GM19099 (cell line): ENCODE results near the gene TCEANC2.

Experiments
- POLR2A ChIP-seq: IDR thresholded peaks from 3 replicates; pipeline ENCODE4 v1.6.1; 2011; ENCODE audit warnings: low read depth; ENCODE audit not compliant: insufficient read length; ENCODE audit errors: extremely low read depth

Gene TCEANC2

DNA sequence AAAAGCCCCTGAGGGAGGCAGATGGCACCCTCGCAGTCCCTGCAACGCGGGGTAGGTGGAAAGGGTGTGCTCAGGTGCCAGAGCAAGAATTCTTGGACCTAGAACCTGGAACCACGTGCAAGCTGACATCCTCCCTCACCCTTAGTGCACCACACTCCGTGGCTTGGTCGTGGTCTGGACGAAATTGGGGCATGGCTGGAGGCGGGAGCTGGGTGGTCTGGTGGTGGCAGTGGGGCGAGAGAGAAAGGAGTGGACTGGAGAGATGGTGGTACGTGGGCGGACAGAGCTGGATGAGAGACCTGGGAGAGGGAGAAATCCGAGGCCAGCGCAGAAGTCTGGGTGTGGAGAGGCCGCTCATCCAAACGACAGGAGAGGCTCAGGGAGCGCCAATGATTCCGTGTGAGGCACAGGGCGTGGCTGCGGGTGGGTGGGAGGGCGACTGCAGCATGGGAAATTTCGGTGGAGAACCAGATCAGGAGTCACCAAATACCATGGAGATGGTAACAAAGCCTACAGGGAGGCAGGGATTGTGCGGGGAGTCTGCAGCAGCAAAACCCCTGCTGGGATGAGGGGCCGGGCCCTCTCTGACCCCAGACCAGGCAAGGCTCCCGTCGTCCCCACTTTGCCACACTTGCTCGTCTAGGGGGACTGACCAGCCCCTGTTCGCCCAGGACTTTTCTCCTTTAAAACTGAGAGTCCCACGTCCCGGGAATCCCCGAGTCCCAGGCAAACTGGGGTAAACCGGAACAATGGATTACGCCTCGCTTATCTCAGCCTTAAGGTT is 67.5 kb downstream of the TCEANC2 start:
- no peak for TF ChIP-seq POLR2A

DNA sequence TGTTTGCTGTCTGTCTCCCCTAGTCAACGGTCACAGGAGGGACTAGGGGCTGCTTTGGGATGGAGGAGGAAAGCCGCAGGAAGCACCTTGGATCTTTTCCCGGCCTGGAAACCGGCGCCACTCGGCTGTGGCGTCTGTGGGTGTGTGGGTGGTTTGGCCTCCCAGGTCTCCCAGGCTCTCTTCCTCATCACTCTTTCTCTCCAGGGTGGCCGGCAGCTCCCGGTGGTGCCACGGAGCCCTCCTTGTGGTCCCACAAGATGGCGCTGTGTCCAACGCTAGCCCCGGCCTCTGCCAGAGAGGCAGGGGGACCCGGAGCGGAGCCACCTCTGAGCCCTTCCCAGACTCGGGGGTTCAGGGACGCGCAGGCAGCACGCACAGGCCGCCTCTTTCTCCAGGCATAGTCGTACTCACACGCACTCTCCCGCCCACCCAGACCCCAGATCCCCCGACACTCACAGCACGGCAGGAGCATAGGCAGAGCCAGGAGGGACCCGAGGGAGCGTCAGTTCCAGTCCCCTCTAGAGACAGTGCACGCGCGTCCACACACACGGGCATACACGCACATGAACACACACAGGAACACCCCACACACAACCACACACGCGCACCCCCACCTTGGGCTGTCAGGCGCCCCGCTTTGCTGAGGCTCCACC is 68.2 kb downstream of the TCEANC2 start:
- no peak for TF ChIP-seq POLR2A

DNA sequence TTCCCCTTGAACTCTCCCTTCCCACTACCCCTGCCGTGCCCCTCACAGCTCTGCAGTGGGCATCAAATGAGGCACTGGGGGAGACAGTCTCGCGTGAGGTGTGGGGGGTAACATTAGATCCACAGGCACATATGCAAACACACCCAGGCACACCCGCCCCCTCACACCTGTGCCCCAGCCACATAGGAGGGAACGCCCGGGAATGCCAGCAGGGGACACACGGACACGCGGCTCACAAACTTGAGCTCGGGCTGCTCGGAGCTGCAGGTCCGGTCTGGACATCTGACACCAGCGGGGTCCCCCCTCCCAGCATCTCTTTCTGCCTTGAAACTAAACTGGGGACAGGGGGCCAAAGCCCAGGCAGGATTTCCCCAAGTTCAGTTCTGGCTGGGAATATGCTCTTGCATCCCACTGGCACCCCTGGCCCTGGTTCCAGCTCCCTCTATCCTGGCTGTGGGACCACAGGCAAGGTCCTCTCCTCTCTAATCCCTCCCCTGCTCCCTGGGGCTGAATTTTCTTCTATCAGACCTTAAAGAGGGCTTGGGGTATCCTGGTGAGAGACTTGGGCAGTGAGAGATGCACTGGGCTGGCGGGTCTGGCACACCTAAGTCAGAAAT is 68.8 kb downstream of the TCEANC2 start:
- TF ChIP-seq POLR2A = no peak

DNA sequence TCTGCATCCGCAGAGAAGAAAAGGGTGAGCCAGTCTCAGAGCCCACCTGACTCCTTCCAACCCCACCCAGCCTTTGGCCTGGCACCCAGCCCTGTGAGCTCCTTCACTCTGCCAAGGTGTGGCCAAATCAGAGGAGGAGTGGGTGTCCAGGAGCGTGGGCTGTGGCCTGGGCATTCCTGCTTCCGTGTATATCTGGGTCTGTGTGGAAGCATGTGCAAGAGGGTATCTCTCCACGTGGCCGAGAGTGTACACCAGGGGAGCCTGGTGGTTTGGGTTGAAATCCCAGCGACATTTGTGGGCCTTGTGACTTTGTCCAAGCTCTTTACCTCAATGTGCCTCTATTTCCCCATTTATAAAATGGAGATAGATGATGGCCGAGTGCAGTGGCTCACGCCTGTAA is 69.6 kb downstream of the TCEANC2 start:
- no peak for TF ChIP-seq POLR2A

DNA sequence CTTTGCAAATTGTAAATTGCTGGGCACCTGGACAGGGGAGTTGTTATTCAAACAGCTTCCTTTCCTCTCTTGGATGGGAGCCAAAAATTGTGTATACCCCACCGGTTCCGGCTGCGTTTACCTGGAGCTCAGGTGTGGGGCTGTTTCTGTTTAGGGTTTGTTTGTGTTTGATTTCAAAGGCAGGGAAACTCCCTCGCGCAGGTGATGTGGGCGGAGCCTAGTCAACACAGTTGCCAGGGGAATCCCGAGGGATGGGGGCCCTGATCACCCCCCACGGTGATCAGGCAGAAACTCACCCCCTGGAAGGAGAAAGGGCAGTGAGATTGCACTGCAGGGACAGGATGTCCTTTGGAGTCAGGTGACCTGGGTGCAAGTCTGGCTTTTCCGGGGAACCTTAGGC is 71.1 kb downstream of the TCEANC2 start:
- TF ChIP-seq POLR2A = no peak

DNA sequence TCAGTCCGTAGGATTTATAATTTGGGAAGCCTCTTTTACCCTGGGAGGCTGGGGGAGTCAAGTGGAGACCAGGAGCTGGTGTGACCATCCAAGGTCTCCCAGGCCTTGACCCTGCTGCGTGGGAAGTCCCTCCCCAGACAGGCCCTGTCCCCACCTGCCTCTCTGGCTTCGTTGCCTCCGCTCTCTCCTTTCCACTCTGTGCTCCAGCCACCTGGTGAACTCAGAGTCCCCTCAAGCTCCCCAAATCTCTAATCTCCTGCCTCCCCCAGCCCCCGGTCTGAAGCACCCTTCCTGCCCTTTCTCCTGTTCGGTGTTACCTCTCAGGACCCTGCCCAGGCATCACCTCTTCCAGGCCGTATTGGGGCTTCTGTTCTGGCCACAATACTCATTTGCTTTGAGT is 71.5 kb downstream of the TCEANC2 start:
- TF ChIP-seq POLR2A = no peak

DNA sequence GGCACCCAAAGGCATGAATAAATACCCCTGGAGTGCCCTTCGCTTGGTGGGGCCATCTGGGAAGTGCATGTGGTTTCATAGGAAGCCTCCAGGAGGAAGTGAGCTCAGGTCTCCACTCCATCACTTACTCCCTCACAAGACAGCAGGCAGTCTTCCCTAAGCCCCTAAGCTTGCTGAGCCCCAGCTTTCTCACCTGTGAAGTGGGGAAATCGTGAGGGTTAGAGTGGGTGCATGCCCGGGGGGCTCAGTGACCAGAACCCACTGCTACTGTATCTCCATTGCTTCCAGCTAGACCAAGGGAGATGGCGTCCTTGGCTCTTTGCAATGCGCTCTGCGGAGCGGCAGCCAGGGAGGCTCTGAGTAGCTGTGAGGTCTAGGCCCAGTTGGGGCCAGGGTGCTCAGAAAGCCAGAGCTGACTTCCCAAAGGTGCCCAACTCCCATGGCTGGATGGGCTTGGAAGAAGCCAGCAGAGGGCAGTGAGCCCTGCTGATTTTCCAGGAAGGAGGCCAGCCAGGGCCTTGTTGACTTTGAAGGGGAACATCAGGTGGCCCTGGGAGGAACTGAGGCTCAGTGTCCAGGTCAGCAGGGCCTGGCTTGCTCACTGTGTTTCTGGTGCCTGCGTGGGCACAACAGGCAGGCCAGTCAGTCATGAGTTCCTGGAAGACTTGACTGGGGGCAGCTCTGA is 72.1 kb downstream of the TCEANC2 start:
- TF ChIP-seq POLR2A = no peak

DNA sequence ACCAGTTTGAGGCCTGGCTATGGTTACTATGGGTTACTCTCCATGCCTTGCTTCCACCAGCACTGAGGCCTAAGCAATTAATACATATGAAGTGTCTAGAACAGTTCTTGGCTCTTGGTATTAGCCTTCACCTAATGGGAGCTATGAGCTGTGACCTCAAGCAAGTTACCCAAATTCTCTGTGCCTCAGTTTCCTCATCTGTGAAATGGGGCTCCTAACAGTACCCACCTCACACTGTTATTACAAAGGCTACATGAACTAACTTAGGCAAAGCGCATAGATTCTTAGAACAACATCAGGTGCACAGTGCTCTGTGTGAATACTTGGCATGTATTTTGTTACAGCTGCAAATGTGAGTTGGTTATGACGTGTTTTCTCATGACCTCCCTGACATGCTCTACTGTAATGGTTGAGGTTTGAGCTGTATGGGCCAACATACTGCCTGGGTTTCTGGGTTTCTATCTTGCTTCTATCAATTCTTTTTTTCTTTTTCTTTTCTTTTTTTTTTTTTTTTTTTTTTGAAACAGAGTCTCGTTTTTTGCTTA is 72.9 kb downstream of the TCEANC2 start:
- no peak for TF ChIP-seq POLR2A

DNA sequence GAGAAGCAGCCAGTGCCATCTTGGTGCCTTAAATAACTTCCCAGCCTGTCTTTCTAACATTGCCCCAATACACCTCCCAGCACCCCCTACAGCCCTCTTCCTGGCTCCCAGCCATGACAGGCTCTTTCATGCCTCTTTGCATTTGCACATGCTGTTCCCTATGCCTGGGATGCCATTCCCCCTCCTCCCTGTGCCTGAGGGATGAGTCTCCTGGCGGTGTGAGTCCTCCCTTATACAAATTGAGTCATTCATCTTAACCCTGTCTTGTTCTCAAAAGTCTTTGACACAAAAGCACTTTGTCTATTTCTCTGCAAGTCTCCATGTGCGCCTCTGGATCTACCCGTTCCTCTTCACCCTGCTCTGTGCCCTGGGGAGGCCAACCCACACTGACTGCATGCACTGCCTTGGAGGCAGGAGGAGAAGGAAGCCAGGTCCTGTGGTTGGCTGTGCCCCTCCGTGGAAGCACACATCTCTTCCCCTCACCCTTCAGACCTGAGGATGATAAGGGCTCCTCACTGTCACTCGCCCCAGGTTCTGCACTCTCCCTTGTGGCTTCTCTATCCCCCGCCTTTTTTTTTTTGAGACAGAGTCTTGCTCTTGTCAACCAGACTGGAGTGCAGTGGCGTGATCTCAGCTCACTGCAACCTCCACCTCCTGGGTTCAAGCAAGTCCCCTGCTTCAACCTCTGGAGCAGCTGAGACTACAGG is 74.3 kb downstream of the TCEANC2 start:
- no peak for TF ChIP-seq POLR2A

DNA sequence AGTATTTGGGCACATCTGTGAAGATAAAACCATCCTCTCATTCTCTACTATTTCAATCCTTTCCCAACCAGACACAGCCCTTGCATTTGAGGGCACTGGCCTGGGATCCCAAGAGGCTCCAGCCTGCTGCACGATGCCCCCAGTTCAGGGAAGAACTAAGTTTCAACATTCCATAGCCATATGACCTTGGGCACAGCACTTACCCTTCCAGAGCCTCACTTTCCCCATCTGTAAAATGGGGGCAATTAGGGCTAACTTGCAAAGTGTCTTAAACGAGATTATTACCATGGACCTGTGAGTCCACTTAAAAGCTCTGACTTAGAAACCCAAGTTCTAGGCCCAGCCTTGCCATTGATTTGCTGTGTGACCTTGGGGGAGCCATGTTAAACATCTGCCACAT is 76.5 kb downstream of the TCEANC2 start:
- TF ChIP-seq POLR2A = no peak

DNA sequence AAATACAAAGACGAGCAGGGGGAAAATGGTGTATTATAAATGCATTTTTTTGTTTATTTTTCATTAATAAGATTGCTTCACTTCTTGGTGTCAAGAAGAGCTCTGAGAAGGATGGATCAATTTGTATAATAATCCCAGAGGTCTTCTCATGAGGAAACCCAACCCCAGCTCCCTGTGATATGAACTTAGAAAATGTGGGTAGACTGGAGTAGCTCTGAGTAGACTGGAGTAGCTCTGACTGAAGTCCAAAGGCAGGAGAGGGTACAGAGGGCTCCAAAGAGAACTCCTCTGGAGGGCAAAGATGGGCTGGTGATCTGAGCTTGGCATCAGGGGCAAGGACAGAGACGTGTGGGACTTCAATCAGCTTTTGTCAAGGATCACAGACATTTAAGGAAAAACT is 78.0 kb downstream of the TCEANC2 start:
- TF ChIP-seq POLR2A = no peak

DNA sequence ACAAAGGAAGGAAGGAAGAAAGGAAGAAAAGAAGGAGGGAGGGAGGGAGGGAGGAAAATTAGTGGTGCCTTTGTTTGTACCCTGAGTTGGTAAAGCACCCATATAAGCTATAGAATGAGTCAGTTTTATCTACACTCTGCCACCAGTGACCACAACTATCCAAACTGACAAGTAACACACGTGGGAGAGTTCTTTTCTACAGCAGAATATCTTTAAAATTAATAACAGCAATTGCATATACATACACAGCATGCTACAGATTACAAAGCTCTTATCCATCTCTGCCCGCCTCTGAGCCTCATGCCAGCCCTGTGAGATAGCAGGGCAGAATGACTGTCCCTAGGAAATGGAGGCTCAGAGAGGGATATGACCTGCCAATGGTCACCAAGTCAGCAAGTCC is 79.1 kb downstream of the TCEANC2 start:
- no peak for TF ChIP-seq POLR2A

DNA sequence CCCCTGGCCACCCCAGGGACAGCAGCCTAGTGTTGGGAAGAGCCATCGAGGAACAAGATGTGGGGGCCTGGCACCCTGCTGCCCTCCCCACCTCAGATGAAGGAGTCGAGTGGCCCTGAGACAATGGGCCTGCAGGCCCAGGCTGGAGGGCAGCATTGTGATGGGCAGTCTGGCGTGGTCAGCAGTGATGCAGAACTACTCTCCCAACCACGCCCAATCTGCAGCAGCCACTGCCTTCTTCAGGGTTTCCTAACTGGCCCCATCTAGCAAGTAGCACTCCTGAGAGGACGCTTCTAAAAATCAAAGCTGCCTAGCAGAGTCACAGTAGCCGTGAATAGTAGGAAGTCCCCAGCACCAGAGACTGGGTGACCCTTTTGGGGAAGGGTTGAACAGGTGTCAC is 80.9 kb downstream of the TCEANC2 start:
- TF ChIP-seq POLR2A = no peak

DNA sequence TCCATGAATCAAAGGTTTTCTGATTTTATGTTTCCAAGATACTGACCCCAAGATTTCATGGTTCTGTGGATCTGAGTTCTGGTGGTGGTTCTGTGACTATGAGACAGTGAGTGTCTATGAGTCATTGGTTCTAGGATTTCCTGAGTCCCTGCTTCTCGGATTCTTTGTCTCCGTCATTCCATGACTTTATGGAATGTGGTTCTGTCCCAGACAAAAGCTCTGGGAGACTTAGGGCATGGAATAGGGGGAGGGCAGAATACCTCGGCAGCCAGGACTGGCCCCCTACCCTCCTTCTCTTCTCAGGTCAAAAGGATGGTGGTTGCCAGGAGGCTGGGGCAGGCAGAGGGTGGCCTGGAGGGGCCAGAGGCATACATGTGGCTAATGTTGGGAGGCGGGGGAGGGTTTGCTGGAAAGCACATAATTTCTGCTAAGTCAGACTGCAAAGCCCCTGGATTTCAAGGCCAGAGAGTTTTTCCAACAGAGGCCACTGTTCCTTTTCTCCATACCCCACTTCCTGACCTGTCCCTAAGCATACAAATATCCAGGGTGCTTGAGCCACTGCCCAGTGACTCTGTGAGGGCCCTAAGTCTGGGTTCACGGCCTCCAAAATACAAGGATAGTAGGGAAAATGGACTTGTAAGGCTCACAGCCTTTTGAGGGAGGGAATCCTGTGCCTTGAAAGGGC is 82.2 kb downstream of the TCEANC2 start:
- TF ChIP-seq POLR2A = no peak

DNA sequence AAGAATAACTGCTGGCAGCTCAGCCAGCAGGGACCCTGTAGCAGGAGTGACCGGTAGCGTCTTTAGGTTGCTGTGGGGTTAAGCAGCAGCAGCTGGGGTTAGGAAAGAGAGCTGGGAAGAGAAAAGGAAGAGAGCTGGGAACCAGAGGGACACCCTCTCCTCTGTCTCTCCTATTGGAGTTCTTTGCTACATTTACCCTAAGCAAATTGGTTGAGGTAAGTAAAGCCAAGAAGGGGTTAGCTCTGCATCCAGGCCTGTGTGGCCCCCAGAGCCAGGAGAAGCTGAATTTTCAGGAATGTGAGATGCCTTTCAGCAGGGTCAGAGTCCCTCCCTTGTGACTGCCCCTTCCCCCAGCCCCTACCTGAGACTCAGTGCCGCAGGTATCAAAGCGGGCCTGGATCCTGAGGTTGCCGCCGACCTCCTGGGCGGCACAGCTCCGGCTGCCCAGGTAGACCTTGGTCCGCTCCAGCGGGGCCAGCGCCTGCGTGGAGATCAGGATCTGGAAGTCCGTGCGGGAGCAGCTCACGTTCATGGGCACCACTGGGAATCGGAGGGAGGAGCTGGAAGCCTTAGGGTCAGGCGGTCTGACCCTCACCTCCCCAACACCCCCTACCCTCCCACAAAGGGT is 83.0 kb downstream of the TCEANC2 start:
- no peak for TF ChIP-seq POLR2A
